Fibroblast of skin of back (primary cell): ENCODE results near the gene SNCB.

Experiments
- DNase-seq: peaks from one replicate; pipeline ENCODE4 v3.0.0-alpha.2; 2013

Gene SNCB

GRCh38 chr5:176644294-176644693, 14.0 kb upstream of the SNCB start:
- DNase-seq: no peak

GRCh38 chr5:176643491-176644219, 13.3 kb upstream of the SNCB start:
- DNase-seq: no peak

GRCh38 chr5:176642675-176643490, 12.5 kb upstream of the SNCB start:
- DNase-seq: no peak

GRCh38 chr5:176640616-176641015, 10.3 kb upstream of the SNCB start:
- no peak for DNase-seq

GRCh38 chr5:176639981-176640380, 9.6 kb upstream of the SNCB start:
- peak; percentile 12 for DNase-seq

GRCh38 chr5:176639208-176639607, 8.9 kb upstream of the SNCB start:
- no peak for DNase-seq

- DNase-seq: no peak
These were observed 8.1 kb upstream of the SNCB start for GRCh38 chr5:176638437-176638836.

GRCh38 chr5:176637556-176637955, 7.2 kb upstream of the SNCB start:
- no peak for DNase-seq

GRCh38 chr5:176636426-176636825, 6.1 kb upstream of the SNCB start:
- no peak for DNase-seq

GRCh38 chr5:176633598-176633997, 3.3 kb upstream of the SNCB start:
- DNase-seq: no peak

- DNase-seq: no peak
These were observed 2.4 kb upstream of the SNCB start for GRCh38 chr5:176632745-176633144.

GRCh38 chr5:176631383-176632200, 1.3 kb upstream of the SNCB start:
- no peak for DNase-seq

GRCh38 chr5:176630681-176631222, 418 bp upstream of the SNCB start:
- DNase-seq: no peak

- no peak for DNase-seq
These were observed 949 bp downstream of the SNCB start for GRCh38 chr5:176629317-176629852.

GRCh38 chr5:176628406-176629228, 1.7 kb downstream of the SNCB start:
- DNase-seq: no peak

- no peak for DNase-seq
These were observed 2.8 kb downstream of the SNCB start for GRCh38 chr5:176627582-176627981.

GRCh38 chr5:176626876-176627236, 3.5 kb downstream of the SNCB start:
- no peak for DNase-seq

GRCh38 chr5:176625966-176626875, 4.1 kb downstream of the SNCB start:
- no peak for DNase-seq

GRCh38 chr5:176625512-176625911, 4.8 kb downstream of the SNCB start:
- DNase-seq: no peak

GRCh38 chr5:176624938-176625337, 5.4 kb downstream of the SNCB start:
- DNase-seq: no peak

GRCh38 chr5:176624142-176624541, 6.2 kb downstream of the SNCB start:
- DNase-seq: no peak
